ENCODE results near the gene CPTP. TPM values are rescaled to one million over a fixed set of nuclear protein-coding genes. Genes with fewer than 3 reads are reported as not detected.

The CPTP gene
- total RNA-seq, 1 experiment from 2014 or later: 16.8 TPM

DNA sequence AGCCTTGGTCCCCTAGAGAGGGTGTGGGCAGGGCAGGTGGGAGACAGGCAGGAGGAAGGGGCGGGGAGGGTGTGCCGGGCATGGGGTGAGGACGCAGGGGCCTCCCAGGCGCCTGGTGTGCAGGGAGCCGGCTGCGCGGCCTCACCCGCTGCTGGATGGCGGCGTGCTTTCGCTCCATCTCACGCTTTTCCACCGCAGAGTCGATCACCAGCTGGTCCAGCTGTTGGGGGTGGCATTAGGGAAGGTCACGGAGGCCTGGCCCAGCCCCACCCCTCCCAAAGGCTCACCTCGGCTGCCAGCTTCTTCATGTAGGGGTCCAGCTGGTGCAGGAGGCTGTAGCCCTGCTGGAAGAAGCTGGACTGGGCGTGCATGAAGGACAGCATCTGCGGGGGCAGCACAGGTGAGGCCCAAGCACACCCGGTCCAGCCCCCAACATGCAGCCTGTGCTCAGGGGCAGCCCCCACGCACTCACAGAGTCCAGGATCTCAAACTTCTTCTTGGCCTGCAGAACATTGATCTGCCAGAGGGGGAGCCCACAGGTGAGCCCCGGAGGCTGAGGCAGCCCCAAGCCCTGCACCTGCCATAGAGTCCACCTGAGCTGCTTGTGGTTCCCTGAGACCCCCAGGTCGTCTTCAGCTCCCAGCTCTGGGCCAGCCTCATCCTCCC lies 24.8 kb upstream of the CPTP start:
- Mint-ChIP-seq H3K27me3 (ENCODE audit: insufficient read depth, unreplicated experiment) (no peaks in the 10 kb centered on the region), H3K4me3 (ENCODE audit: unreplicated experiment) (no peak overlapping the region), H3K36me3 (ENCODE audit: insufficient read depth, unreplicated experiment) (peaks cover 12% of the 10 kb centered on the region), H3K4me1 (ENCODE audit: low read depth, unreplicated experiment) (no peaks in the 10 kb centered on the region), H3K9me3 (ENCODE audit: unreplicated experiment) (no peaks in the 10 kb centered on the region), H3K27ac (ENCODE audit: unreplicated experiment) (no peak overlapping the region)
- no peak overlapping the region for H3K4me3 ChIP-seq (ENCODE audit: low read depth, low read length)
- DNase-seq: peak in 1 of 2 experiments; percentile 46
- peaks cover 6% of the 10 kb centered on the region for H3K4me1 ChIP-seq
- no peaks in the 10 kb centered on the region for H3K36me3 ChIP-seq (ENCODE audit: control insufficient read depth, insufficient read depth, low read length)
- no TSS peak for BruUV-seq (replicated peaks)
- H3K27me3 ChIP-seq (replicated peaks; ENCODE audit: control insufficient read depth, insufficient read depth, low read length): no peaks in the 10 kb centered on the region
- H3K9me3 ChIP-seq: no peaks in the 10 kb centered on the region
- TF ChIP-seq, protein P1, sequence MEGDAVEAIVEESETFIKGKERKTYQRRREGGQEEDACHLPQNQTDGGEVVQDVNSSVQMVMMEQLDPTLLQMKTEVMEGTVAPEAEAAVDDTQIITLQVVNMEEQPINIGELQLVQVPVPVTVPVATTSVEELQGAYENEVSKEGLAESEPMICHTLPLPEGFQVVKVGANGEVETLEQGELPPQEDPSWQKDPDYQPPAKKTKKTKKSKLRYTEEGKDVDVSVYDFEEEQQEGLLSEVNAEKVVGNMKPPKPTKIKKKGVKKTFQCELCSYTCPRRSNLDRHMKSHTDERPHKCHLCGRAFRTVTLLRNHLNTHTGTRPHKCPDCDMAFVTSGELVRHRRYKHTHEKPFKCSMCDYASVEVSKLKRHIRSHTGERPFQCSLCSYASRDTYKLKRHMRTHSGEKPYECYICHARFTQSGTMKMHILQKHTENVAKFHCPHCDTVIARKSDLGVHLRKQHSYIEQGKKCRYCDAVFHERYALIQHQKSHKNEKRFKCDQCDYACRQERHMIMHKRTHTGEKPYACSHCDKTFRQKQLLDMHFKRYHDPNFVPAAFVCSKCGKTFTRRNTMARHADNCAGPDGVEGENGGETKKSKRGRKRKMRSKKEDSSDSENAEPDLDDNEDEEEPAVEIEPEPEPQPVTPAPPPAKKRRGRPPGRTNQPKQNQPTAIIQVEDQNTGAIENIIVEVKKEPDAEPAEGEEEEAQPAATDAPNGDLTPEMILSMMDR (IDR thresholded peaks at IDR 0.05; ENCODE audit: insufficient read depth in 1 of 2, low read depth in 1 of 2, low read length in 1 of 2, severe bottlenecking in 1 of 2, unreplicated experiment in 1 of 2): peak; percentile 30 to 50
- intact Hi-C loops (cut with micrococcal nuclease; ENCODE audit: unreplicated experiment): no loop called here
- ChIA-PET CTCF (interaction anchor here (0.5 kb wide), 1 partner anchor 26 kb away, joined by 5 read pairs; the partner anchor contains the start of gene UBE2J2), POLR2A (no interaction called here)

DNA sequence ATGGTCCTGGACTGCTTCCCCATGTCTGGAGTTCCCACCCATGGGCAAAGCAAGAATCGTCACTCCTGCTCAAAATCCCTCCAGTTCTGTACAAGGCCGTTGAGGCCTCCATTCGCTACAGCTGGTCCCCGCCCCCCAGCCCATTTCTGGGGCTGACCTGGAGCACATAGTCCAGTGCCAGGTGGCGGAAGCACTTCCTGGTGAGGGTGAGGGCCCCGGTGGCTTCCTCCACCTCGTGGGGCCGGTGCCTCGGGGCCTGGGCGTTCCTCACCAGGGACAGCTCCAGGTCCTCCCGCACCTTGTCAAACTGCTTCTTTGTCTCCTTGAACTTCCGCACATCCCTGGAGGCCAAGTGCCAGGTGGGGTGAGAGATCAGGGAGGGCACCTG lies 24.3 kb upstream of the CPTP start:
- TF ChIP-seq, protein P1 (IDR thresholded peaks at IDR 0.05; ENCODE audit: insufficient read depth in 1 of 2, low read depth in 1 of 2, low read length in 1 of 2, severe bottlenecking in 1 of 2, unreplicated experiment in 1 of 2): no peak
- Mint-ChIP-seq H3K4me1 (ENCODE audit: low read depth, unreplicated experiment) (no peaks in the 10 kb centered on the region), H3K9me3 (ENCODE audit: unreplicated experiment) (no peaks in the 10 kb centered on the region), H3K27me3 (ENCODE audit: insufficient read depth, unreplicated experiment) (no peaks in the 10 kb centered on the region), H3K27ac (ENCODE audit: unreplicated experiment) (no peak overlapping the region), H3K4me3 (ENCODE audit: unreplicated experiment) (no peak overlapping the region), H3K36me3 (ENCODE audit: insufficient read depth, unreplicated experiment) (peaks cover 12% of the 10 kb centered on the region)
- no peak for DNase-seq
- Histone ChIP-seq H3K4me3 (ENCODE audit: low read depth, low read length) (no peak overlapping the region), H3K27me3 (replicated peaks; ENCODE audit: control insufficient read depth, insufficient read depth, low read length) (no peaks in the 10 kb centered on the region), H3K4me1 (peaks cover 11% of the 10 kb centered on the region), H3K36me3 (ENCODE audit: control insufficient read depth, insufficient read depth, low read length) (no peaks in the 10 kb centered on the region), H3K9me3 (no peaks in the 10 kb centered on the region)
- no TSS peak for BruUV-seq (replicated peaks)
- CTCF ChIA-PET: interaction anchor here (0.5 kb wide), 1 partner anchor 27 kb away, joined by 5 read pairs; the partner anchor contains the start of gene UBE2J2
- intact Hi-C loops (cut with micrococcal nuclease; ENCODE audit: unreplicated experiment): no loop called here
- POLR2A ChIA-PET: no interaction called here

DNA sequence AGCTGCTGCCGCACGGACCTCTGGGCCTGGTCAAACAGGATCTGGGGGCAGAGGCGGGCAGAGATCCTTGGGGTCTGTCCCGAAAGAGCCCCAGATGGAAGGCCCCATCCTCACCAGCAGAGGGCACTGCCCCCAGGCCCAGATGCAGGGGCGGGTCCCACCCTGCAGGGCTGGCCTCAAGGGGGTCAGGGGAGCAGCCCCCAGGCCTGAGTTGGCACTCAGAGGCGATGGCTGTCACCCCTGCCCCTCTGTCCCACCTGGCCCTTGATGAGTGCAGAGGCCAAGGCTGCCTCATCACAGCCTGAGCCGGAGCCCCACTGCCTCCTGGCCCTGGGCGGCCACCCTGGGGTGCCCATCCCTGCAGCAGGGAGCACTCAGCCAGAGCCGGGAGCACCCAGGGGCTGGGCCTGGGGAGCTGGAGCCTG lies 22.6 kb upstream of the CPTP start:
- CTCF ChIA-PET: no interaction called here
- Histone ChIP-seq H3K36me3 (ENCODE audit: control insufficient read depth, insufficient read depth, low read length) (no peaks in the 10 kb centered on the region), H3K4me1 (peaks cover 26% of the 10 kb centered on the region), H3K4me3 (ENCODE audit: low read depth, low read length) (no peak overlapping the region), H3K9me3 (no peaks in the 10 kb centered on the region), H3K27me3 (replicated peaks; ENCODE audit: control insufficient read depth, insufficient read depth, low read length) (no peaks in the 10 kb centered on the region)
- no peaks in the 10 kb centered on the region for H3K9me3 Mint-ChIP-seq (ENCODE audit: unreplicated experiment)
- H3K27me3 Mint-ChIP-seq (ENCODE audit: insufficient read depth, unreplicated experiment): no peaks in the 10 kb centered on the region
- H3K36me3 Mint-ChIP-seq (ENCODE audit: insufficient read depth, unreplicated experiment): peaks cover 7% of the 10 kb centered on the region
- POLR2A ChIA-PET: interaction anchor here (0.6 kb wide), 1 partner anchor 95 kb away, joined by 4 read pairs; no protein-coding TSS in a partner anchor
- BruUV-seq (replicated peaks): no TSS peak
- H3K4me1 Mint-ChIP-seq (ENCODE audit: low read depth, unreplicated experiment): no peaks in the 10 kb centered on the region
- TF ChIP-seq, protein P1 (IDR thresholded peaks at IDR 0.05; ENCODE audit: insufficient read depth in 1 of 2, low read depth in 1 of 2, low read length in 1 of 2, severe bottlenecking in 1 of 2, unreplicated experiment in 1 of 2): peak in 1 of 2 experiments; percentile 44
- no peak for DNase-seq
- no peak overlapping the region for H3K4me3 Mint-ChIP-seq (ENCODE audit: unreplicated experiment)
- intact Hi-C loops (cut with micrococcal nuclease; ENCODE audit: unreplicated experiment): no loop called here
- H3K27ac Mint-ChIP-seq (ENCODE audit: unreplicated experiment): no peak overlapping the region
